Measurements from ENCODE around the gene SETD1B.
"Not testable (repeated sequence)": the region's sequence is repeated elsewhere in the genome, so short reads cannot be mapped to it uniquely, and the experiment has no call there.

Gene SETD1B

GRCh38 chr12:121827351-121828099 is 23.7 kb downstream of the SETD1B start:
- no peak for DNase-seq

- no peak for DNase-seq
Observed at GRCh38 chr12:121828306-121828705, 24.5 kb downstream of the SETD1B start.

GRCh38 chr12:121828826-121829225 is 25.0 kb downstream of the SETD1B start:
- DNase-seq = no peak

- no peak for DNase-seq
Observed at GRCh38 chr12:121829250-121829918, 25.6 kb downstream of the SETD1B start.

- no peak for DNase-seq
Observed at GRCh38 chr12:121830134-121830533, 26.3 kb downstream of the SETD1B start.

- no peak for DNase-seq
Observed at GRCh38 chr12:121830588-121831265, 26.9 kb downstream of the SETD1B start.

GRCh38 chr12:121831571-121832245 is 27.9 kb downstream of the SETD1B start:
- no peak for DNase-seq

GRCh38 chr12:121837680-121838079 is 33.9 kb downstream of the SETD1B start:
- DNase-seq = no peak

- DNase-seq = no peak
Observed at GRCh38 chr12:121838126-121838525, 34.3 kb downstream of the SETD1B start.

- peak; percentile 100 for DNase-seq
Observed at GRCh38 chr12:121839106-121839992, 35.5 kb downstream of the SETD1B start.

GRCh38 chr12:121839993-121840761 is 36.4 kb downstream of the SETD1B start:
- DNase-seq = no peak

- DNase-seq = no peak
Observed at GRCh38 chr12:121843236-121843982, 39.6 kb downstream of the SETD1B start.

- DNase-seq = no peak
Observed at GRCh38 chr12:121845701-121846100, 41.9 kb downstream of the SETD1B start.

GRCh38 chr12:121849211-121849610 is 45.4 kb downstream of the SETD1B start:
- no peak for DNase-seq

- no peak for DNase-seq
Observed at GRCh38 chr12:121849665-121850064, 45.9 kb downstream of the SETD1B start.

GRCh38 chr12:121852392-121852791 is 48.6 kb downstream of the SETD1B start:
- DNase-seq = not testable (repeated sequence)

- DNase-seq = no peak
Observed at GRCh38 chr12:121857322-121858246, 53.8 kb downstream of the SETD1B start.

- DNase-seq = no peak
Observed at GRCh38 chr12:121858318-121858661, 54.5 kb downstream of the SETD1B start.
